SK-N-SH treated with all-trans-retinoic acid at 6 μM for 48 hours (cell line): Measurements from ENCODE around the gene SLC12A4.

Source experiments
- ATAC-seq: fragments of 200-7000 bp; cut with Tn5 transposase; 3 replicates; pipeline ENCODE4 v1.9.1; 2020; ENCODE audit warnings: mild to moderate bottlenecking, moderate library complexity
- ARNTL ChIP-seq: fragments of 450-650 bp; formaldehyde crosslinking; IDR thresholded peaks from 2 replicates; pipeline ENCODE4 v1.5.0; 2020; ENCODE audit warnings: low read depth, mild to moderate bottlenecking, moderate library complexity, borderline replicate concordance
- BACH2 ChIP-seq: fragments of 250-450 bp; sonication (Bioruptor Pico); IDR thresholded peaks from 2 replicates; pipeline ENCODE4 v1.9.0; 2021; ENCODE audit warnings: mild to moderate bottlenecking, borderline replicate concordance
- CSDC2 ChIP-seq: fragments of 250-450 bp; sonication (Bioruptor Pico); IDR thresholded peaks from 2 replicates; pipeline ENCODE4 v1.5.0; 2020; ENCODE audit warnings: mild to moderate bottlenecking, moderate library complexity
- ESRRG ChIP-seq: fragments of 250-450 bp; sonication (Bioruptor Pico); IDR thresholded peaks from 2 replicates; pipeline ENCODE4 v1.6.1; 2021; ENCODE audit warnings: mild to moderate bottlenecking
- GLIS3 ChIP-seq: fragments of 250-450 bp; sonication (Bioruptor Pico); IDR thresholded peaks from 2 replicates; pipeline ENCODE4 v1.5.0; 2020; ENCODE audit warnings: mild to moderate bottlenecking, moderate library complexity
- ISL1 ChIP-seq: fragments of 250-450 bp; sonication (Bioruptor Pico); IDR thresholded peaks from 2 replicates; pipeline ENCODE4 v2.1.2; 2022; ENCODE audit warnings: mild to moderate bottlenecking, moderate library complexity
- OSR1 ChIP-seq: fragments of 250-450 bp; sonication (Bioruptor Pico); IDR thresholded peaks from 2 replicates; pipeline ENCODE4 v1.8.0; 2022; ENCODE audit warnings: moderate library complexity, mild to moderate bottlenecking, inconsistent platforms
- PPARA ChIP-seq: fragments of 250-450 bp; sonication (Bioruptor Pico); IDR thresholded peaks from 2 replicates; pipeline ENCODE4 v1.5.0; 2020; ENCODE audit warnings: mild to moderate bottlenecking, borderline replicate concordance
- RARB ChIP-seq: fragments of 250-450 bp; sonication (Bioruptor Pico); IDR thresholded peaks from 2 replicates; pipeline ENCODE4 v1.8.0; 2021; ENCODE audit warnings: mild to moderate bottlenecking, moderate library complexity
- TCF4 ChIP-seq: fragments of 250-450 bp; sonication (Bioruptor Pico); IDR thresholded peaks from 2 replicates; pipeline ENCODE4 v1.8.0; 2021; ENCODE audit warnings: mild to moderate bottlenecking, moderate library complexity, borderline replicate concordance
- TOX ChIP-seq: fragments of 250-450 bp; sonication (Bioruptor Pico); IDR thresholded peaks from 2 replicates; pipeline ENCODE4 v1.8.0; 2021; ENCODE audit warnings: mild to moderate bottlenecking, moderate library complexity, borderline replicate concordance
- TSHZ2 ChIP-seq: fragments of 250-450 bp; sonication (Bioruptor Pico); IDR thresholded peaks from 2 replicates; pipeline ENCODE4 v1.5.0; 2020; ENCODE audit warnings: mild to moderate bottlenecking, moderate library complexity
- ZC3H10 ChIP-seq: fragments of 250-450 bp; sonication (Bioruptor Pico); IDR thresholded peaks from 2 replicates; pipeline ENCODE4 v1.5.1; 2021; ENCODE audit warnings: mild to moderate bottlenecking, moderate library complexity
- ZFP3 ChIP-seq: fragments of 250-450 bp; sonication (Bioruptor Pico); IDR thresholded peaks from 2 replicates; pipeline ENCODE4 v1.5.0; 2020; ENCODE audit warnings: mild to moderate bottlenecking, moderate library complexity
- ZFP30 ChIP-seq: fragments of 450-650 bp; formaldehyde crosslinking; IDR thresholded peaks from 2 replicates; pipeline ENCODE4 v1.5.0; 2022; ENCODE audit warnings: mild to moderate bottlenecking, moderate library complexity
- ZNF565 ChIP-seq: fragments of 450-650 bp; formaldehyde crosslinking; conservative IDR thresholded peaks from 2 replicates; pipeline ENCODE4 v1.5.0; 2020; ENCODE audit warnings: low read depth, mild to moderate bottlenecking, moderate library complexity
- ZNF8 ChIP-seq: fragments of 450-650 bp; formaldehyde crosslinking; IDR thresholded peaks from 2 replicates; pipeline ENCODE4 v1.5.0; 2020; ENCODE audit warnings: mild to moderate bottlenecking, moderate library complexity
- TF ChIP-seq, protein P1 (sequence below): fragments of 250-450 bp; sonication (Bioruptor Pico); IDR thresholded peaks from 2 replicates; pipeline ENCODE4 v1.5.1; 2020; ENCODE audit warnings: low read depth, mild to moderate bottlenecking, moderate library complexity
- TF ChIP-seq, protein P2 (sequence below): fragments of 250-450 bp; sonication (Bioruptor Pico); IDR thresholded peaks from 2 replicates; pipeline ENCODE4 v1.5.1; 2021; ENCODE audit warnings: mild to moderate bottlenecking, moderate library complexity

SLC12A4 gene

GRCh38 chr16:67959536-67960329 is 8.7 kb downstream of the SLC12A4 start (continued):
- TF ChIP-seq, protein P1, sequence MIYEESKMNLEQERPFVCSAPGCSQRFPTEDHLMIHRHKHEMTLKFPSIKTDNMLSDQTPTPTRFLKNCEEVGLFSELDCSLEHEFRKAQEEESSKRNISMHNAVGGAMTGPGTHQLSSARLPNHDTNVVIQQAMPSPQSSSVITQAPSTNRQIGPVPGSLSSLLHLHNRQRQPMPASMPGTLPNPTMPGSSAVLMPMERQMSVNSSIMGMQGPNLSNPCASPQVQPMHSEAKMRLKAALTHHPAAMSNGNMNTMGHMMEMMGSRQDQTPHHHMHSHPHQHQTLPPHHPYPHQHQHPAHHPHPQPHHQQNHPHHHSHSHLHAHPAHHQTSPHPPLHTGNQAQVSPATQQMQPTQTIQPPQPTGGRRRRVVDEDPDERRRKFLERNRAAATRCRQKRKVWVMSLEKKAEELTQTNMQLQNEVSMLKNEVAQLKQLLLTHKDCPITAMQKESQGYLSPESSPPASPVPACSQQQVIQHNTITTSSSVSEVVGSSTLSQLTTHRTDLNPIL (CRISPR knock-in tag): no peak
- TF ChIP-seq ISL1 (CRISPR knock-in tag): no peak
- TF ChIP-seq ZNF8 (CRISPR knock-in tag): no peak

DNA sequence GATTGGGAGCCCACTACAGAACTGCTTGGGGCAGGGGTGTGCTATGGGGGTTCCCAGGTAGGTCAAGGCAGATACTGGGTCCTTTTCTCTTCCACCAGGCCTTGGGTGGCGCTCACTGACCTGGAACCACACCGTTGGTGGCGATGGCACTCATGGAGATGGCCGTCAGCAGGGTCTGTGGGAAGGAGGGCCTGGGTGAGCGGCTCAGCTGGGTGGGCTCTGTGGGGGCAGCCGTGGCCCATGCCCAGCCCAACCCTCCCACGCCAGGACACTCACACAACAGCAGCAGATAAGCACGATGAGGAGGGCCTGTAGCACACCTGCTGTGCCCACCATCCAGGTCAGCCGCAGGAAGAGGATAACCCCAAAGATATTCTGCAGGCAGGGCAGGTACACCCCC is 10.8 kb downstream of the SLC12A4 start:
- TF ChIP-seq ZC3H10 (CRISPR knock-in tag) (no peak), ESRRG (CRISPR knock-in tag) (no peak), CSDC2 (CRISPR knock-in tag) (no peak), BACH2 (CRISPR knock-in tag) (no peak), ZNF8 (CRISPR knock-in tag) (no peak), OSR1 (no peak), TCF4 (CRISPR knock-in tag) (no peak), PPARA (no peak), TSHZ2 (CRISPR knock-in tag) (no peak), ZNF565 (CRISPR knock-in tag) (no peak), ARNTL (CRISPR knock-in tag) (no peak)
- TF ChIP-seq, protein P1 (CRISPR knock-in tag): no peak
- ATAC-seq: no peak

GRCh38 chr16:67954421-67955196 is 13.8 kb downstream of the SLC12A4 start:
- no peak for ATAC-seq
- TF ChIP-seq CSDC2 (CRISPR knock-in tag) (no peak), ESRRG (CRISPR knock-in tag) (no peak), ZC3H10 (CRISPR knock-in tag) (no peak), ZNF565 (CRISPR knock-in tag) (no peak), GLIS3 (CRISPR knock-in tag) (no peak), ZFP30 (no peak), ISL1 (CRISPR knock-in tag) (no peak)

GRCh38 chr16:67953641-67954375 is 14.6 kb downstream of the SLC12A4 start:
- TF ChIP-seq BACH2 (CRISPR knock-in tag) (no peak), TSHZ2 (CRISPR knock-in tag) (no peak), ISL1 (CRISPR knock-in tag) (no peak), TOX (CRISPR knock-in tag) (no peak), TCF4 (CRISPR knock-in tag) (no peak), ZNF8 (CRISPR knock-in tag) (no peak), ZFP3 (CRISPR knock-in tag) (no peak), ESRRG (CRISPR knock-in tag) (no peak), OSR1 (no peak), CSDC2 (CRISPR knock-in tag) (no peak), RARB (CRISPR knock-in tag) (no peak)
- TF ChIP-seq, protein P1 (CRISPR knock-in tag): no peak
- TF ChIP-seq, protein P2, sequence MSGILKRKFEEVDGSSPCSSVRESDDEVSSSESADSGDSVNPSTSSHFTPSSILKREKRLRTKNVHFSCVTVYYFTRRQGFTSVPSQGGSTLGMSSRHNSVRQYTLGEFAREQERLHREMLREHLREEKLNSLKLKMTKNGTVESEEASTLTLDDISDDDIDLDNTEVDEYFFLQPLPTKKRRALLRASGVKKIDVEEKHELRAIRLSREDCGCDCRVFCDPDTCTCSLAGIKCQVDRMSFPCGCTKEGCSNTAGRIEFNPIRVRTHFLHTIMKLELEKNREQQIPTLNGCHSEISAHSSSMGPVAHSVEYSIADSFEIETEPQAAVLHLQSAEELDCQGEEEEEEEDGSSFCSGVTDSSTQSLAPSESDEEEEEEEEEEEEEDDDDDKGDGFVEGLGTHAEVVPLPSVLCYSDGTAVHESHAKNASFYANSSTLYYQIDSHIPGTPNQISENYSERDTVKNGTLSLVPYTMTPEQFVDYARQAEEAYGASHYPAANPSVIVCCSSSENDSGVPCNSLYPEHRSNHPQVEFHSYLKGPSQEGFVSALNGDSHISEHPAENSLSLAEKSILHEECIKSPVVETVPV (CRISPR knock-in tag): no peak
- TF ChIP-seq, all 23 proteins: peak for 0
- no peak for ATAC-seq
